Effector memory CD4-positive, alpha-beta T cell (primary cell): Measurements from ENCODE around the gene HSPA6.
"Not testable (repeated sequence)": the region's sequence is repeated elsewhere in the genome, so short reads cannot be mapped to it uniquely, and the experiment has no call there.

ENCODE experiments used
- DNase-seq, 3 donors: peaks; one replicate each; pipeline ENCODE4 v3.0.0-alpha.2; 2020
- H3K27ac ChIP-seq: 2 replicates; pipeline ENCODE4 v1.7.0; 2013; ENCODE audit warnings: mild to moderate bottlenecking, low read length, moderate library complexity; ENCODE audit not compliant: insufficient read depth, poor library complexity, severe bottlenecking
- H3K27me3 ChIP-seq: replicated peaks from 2 replicates; pipeline ENCODE4 v1.7.0; 2013; ENCODE audit warnings: mild to moderate bottlenecking, low read length; ENCODE audit not compliant: insufficient read depth, control insufficient read depth, poor library complexity, severe bottlenecking
- H3K36me3 ChIP-seq: 2 replicates; pipeline ENCODE4 v1.7.0; 2013; ENCODE audit warnings: mild to moderate bottlenecking, low read length, moderate library complexity; ENCODE audit not compliant: control insufficient read depth, insufficient read depth
- H3K4me1 ChIP-seq: 2 replicates; pipeline ENCODE4 v1.7.0; 2013; ENCODE audit warnings: low read length, mild to moderate bottlenecking; ENCODE audit not compliant: control insufficient read depth, insufficient read depth, poor library complexity, severe bottlenecking
- H3K4me3 ChIP-seq: 2 replicates; pipeline ENCODE4 v1.7.0; 2013; ENCODE audit warnings: low read length, low read depth, mild to moderate bottlenecking; ENCODE audit not compliant: insufficient read depth, poor library complexity, severe bottlenecking
- H3K9me3 ChIP-seq: 2 replicates; pipeline ENCODE4 v1.7.0; 2013; ENCODE audit warnings: mild to moderate bottlenecking, low read length, moderate library complexity; ENCODE audit not compliant: control insufficient read depth

HSPA6 gene

GRCh38 chr1:161532644-161533567, 8.6 kb downstream of the HSPA6 start:
- not testable (repeated sequence) for H3K4me3 ChIP-seq

DNA sequence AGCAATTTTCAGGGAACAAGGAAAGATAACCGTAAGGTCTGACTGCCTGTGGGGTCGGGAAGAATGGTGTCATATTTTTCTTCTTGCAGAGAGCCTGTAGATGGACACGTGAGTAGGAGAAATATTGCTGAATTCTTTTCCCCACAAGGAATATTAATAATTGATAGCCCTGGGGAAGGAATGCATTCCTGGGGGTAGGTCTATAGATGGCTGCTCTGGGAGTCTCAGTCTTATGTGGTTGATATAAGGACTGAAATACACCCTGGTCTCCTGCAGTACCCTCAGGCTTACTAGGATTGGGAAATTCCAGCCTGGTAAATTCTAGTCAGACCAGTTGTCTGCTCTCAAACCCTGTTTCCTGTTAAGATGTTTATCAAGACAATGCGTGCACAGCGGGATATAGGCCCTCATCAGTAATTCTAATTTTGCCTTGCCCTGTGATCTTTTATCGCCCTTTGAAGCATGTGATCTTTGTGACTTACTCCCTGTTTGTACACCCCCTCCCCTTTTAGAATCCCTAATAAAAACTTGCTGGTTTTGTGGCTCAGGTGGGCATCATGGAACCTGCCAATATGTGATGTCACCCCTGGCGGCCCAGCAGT, 12.8 kb downstream of the HSPA6 start:
- not testable (repeated sequence) for H3K27ac ChIP-seq, H3K36me3 ChIP-seq, H3K4me3 ChIP-seq, H3K4me1 ChIP-seq, DNase-seq, H3K27me3 ChIP-seq, H3K9me3 ChIP-seq

More at GRCh38 chr1:161532644-161533567, 8.6 kb downstream of the HSPA6 start:
- not testable (repeated sequence) for H3K27me3 ChIP-seq, H3K27ac ChIP-seq, DNase-seq, H3K4me1 ChIP-seq, H3K9me3 ChIP-seq, H3K36me3 ChIP-seq

GRCh38 chr1:161538925-161539479, 14.7 kb downstream of the HSPA6 start:
- not testable (repeated sequence) for DNase-seq, H3K27ac ChIP-seq, H3K27me3 ChIP-seq, H3K4me3 ChIP-seq, H3K9me3 ChIP-seq, H3K36me3 ChIP-seq, H3K4me1 ChIP-seq

DNA sequence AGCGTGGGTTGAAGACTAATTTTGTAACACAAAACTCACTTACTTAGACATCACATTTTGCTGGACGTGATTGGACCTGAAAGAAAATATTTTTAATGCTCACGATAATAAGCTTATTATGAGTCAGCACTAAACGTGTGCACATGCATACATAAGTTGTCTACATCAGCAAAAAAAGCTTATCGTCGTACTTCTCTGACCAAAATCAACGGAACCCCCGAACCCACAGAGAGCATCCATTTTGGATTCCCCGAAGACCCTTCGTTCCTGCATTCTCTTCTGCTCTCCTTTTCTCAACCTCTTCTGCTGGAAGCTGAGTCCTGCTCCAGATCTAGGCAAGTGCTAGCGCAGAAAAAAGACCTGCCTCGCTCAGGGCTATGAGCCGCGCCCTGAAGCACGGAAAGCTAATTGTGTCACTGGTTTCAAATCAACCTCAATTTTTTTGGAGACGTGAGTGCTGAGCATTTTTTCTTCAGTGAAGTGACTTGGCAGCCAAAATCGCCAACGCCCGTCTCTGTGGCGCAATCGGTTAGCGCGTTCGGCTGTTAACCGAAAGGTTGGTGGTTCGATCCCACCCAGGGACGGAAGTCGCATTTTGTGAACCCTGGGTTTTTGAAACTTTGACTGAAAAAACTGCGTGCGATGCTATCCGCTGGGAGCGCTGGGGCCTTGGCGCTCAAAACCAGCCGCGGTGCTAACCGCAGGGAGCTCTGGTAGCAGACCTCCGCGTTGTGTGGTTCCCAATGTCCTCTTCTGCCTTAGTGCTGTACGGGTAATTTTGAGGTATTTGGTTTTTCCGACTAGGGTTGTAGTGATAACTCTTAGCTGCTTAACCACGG, 15.6 kb downstream of the HSPA6 start:
- H3K27ac ChIP-seq: peak overlapping the region; percentile 59
- peak overlapping the region; percentile 61 for H3K4me3 ChIP-seq

DNA sequence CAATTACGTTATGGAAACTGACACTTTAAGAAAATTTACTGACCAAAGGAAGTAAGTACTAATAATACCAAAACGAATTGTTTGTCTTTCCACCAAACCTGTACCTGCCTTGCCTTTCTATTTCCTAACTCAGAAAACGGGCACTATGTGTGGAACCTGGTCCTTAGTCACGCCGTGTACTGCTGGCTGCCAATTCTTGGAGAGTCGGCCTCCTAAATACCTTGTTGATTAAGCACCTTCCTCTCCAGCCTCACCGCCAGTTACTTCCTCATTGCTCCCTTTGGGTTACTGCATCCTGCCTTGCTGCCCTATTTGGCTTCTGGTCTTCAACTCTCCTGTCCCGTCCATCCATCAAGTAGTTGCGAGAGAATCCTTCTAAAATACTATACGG, 16.2 kb downstream of the HSPA6 start:
- H3K36me3 ChIP-seq, H3K4me1 ChIP-seq, DNase-seq, H3K9me3 ChIP-seq, H3K4me3 ChIP-seq, H3K27me3 ChIP-seq: not testable (repeated sequence)
- peak overlapping the region; percentile 59 for H3K27ac ChIP-seq

More for the DNA sequence above, 15.6 kb downstream of the HSPA6 start:
- not testable (repeated sequence) for H3K36me3 ChIP-seq, H3K27me3 ChIP-seq, H3K4me1 ChIP-seq, H3K9me3 ChIP-seq
- DNase-seq: peak; percentile 73 to 77 (median 75)

DNA sequence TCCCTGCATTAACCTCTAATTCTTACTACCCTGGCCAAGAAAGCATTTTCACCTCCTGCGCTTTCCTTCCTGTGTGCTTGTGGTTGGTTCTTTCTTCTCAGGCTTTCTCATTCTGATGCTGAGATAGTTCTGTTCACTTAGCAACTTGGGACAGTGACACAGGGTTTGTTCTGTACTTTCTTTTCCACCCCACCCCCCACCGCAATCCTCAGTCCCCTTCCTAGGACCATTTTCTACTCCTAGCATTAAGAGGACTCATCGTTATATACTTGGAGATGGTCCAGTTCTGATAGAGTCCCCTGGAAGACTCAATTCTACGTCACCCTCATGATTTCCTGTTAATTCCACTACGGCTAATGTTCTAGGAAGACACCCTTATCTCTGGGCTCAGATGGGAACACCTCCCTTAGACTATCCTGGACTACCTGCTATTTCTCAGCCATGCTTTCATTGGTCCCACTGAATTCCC, 17.8 kb downstream of the HSPA6 start:
- not testable (repeated sequence) for H3K9me3 ChIP-seq, H3K4me3 ChIP-seq, H3K36me3 ChIP-seq, H3K4me1 ChIP-seq, H3K27me3 ChIP-seq
- peak overlapping the region; percentile 15 for H3K27ac ChIP-seq
- peak in 2 of 3 donors; percentile 24 to 35 for DNase-seq

DNA sequence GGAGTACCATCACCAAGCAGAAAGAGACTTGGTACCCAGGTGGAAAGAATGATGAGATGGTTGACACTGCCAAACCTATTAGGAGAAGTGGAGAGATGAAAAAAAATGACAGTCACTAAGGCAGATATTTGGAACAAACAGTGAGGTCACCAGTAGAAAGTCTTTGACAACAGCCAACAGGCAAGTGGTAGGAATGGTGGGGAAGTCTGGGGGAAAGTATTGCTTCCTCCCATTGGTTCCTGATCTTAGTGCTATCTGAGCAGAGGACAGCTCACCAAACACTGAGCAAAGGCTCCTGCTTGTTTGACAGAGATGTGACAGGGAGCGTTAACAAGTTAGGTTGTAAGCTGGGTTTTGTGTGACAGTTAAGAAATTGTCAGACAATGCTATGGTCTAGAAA, 18.8 kb downstream of the HSPA6 start:
- H3K27me3 ChIP-seq, H3K27ac ChIP-seq, DNase-seq, H3K4me1 ChIP-seq, H3K9me3 ChIP-seq, H3K36me3 ChIP-seq, H3K4me3 ChIP-seq: not testable (repeated sequence)

- not testable (repeated sequence) for H3K4me3 ChIP-seq, H3K36me3 ChIP-seq, H3K27me3 ChIP-seq, DNase-seq, H3K9me3 ChIP-seq, H3K4me1 ChIP-seq
- peak overlapping the region; percentile 32 for H3K27ac ChIP-seq
These were observed 20.8 kb downstream of the HSPA6 start for GRCh38 chr1:161545005-161545731.

DNA sequence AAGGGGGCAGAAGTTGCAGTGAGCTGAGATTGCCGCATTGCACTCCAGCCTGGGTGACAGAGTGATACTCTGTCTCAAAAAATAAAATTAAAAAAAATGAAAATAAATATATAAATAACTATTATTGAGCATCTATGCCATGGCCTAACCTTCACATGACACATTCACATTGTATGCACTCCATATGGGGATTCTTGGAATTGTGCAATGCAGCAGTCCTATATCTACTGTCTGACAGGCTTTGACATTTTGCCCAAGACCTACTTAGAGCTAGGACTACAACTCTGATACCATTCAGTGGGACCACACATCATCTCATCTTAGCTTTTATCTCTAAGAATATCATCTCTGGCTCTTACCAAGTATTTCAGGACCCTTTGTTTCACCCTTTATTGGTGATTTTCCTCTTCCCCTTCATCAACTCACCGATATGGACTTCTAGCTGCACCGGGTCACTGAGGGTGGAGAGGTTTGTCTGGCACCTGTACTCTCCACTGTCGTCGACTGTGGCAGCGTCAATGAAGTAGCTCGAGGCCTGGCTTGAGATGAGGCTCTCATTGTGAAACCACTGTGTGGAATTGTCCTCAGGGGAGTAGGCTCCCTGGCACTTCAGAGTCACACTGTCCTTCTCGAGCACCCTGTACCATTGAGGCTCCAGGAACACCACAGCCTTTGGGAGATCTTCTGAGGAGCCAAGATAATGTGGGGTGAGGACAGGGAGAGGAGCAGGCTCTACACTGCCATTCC, 23.8 kb downstream of the HSPA6 start:
- H3K36me3 ChIP-seq, H3K9me3 ChIP-seq, H3K27ac ChIP-seq, H3K4me1 ChIP-seq, H3K27me3 ChIP-seq, DNase-seq, H3K4me3 ChIP-seq: not testable (repeated sequence)
